ENCODE measurements around the gene ENTPD8. TPM values are rescaled to one million over a fixed set of nuclear protein-coding genes. Genes with fewer than 3 reads are reported as not detected.
"Not testable (repeated sequence)": the region's sequence is repeated elsewhere in the genome, so short reads cannot be mapped to it uniquely, and the experiment has no call there.

ENTPD8 gene
- polyA plus RNA-seq, 1 donor = 0.46 TPM

- no peak for DNase-seq (ENCODE audit: low read depth)
These were observed 44.9 kb downstream of the ENTPD8 start for GRCh38 chr9:137396227-137396626.

GRCh38 chr9:137395666-137396010, 45.5 kb downstream of the ENTPD8 start:
- DNase-seq (ENCODE audit: low read depth) = no peak

GRCh38 chr9:137394866-137395665, 46.1 kb downstream of the ENTPD8 start:
- DNase-seq (ENCODE audit: low read depth) = no peak

- DNase-seq (ENCODE audit: low read depth) = no peak
These were observed 47.7 kb downstream of the ENTPD8 start for GRCh38 chr9:137393176-137394150.

GRCh38 chr9:137392232-137393007, 48.7 kb downstream of the ENTPD8 start:
- DNase-seq (ENCODE audit: low read depth) = no peak

GRCh38 chr9:137391411-137391754, 49.8 kb downstream of the ENTPD8 start:
- DNase-seq (ENCODE audit: low read depth) = no peak

GRCh38 chr9:137390553-137391410, 50.4 kb downstream of the ENTPD8 start:
- DNase-seq (ENCODE audit: low read depth) = no peak

GRCh38 chr9:137389428-137389746, 51.8 kb downstream of the ENTPD8 start:
- DNase-seq (ENCODE audit: low read depth) = no peak

- DNase-seq (ENCODE audit: low read depth) = no peak
These were observed 52.3 kb downstream of the ENTPD8 start for GRCh38 chr9:137388589-137389427.

- no peak for DNase-seq (ENCODE audit: low read depth)
These were observed 53.1 kb downstream of the ENTPD8 start for GRCh38 chr9:137387891-137388560.

- DNase-seq (ENCODE audit: low read depth) = no peak
These were observed 53.9 kb downstream of the ENTPD8 start for GRCh38 chr9:137387114-137387890.

- DNase-seq (ENCODE audit: low read depth) = not testable (repeated sequence)
These were observed 54.5 kb downstream of the ENTPD8 start for GRCh38 chr9:137386507-137387113.

GRCh38 chr9:137385061-137385655, 56.0 kb downstream of the ENTPD8 start:
- no peak for DNase-seq (ENCODE audit: low read depth)

Other genes starting within 250 kb of the ENTPD8 start
- 10.9 TPM for gene TPRN, start 240.6 kb downstream of the ENTPD8 start, polyA plus RNA-seq (ENCODE audit: insufficient read length)
- 33.0 TPM for gene TMEM203, start 235.7 kb downstream of the ENTPD8 start, polyA plus RNA-seq (ENCODE audit: insufficient read length)
- gene NDOR1, start 235.7 kb downstream of the ENTPD8 start, polyA plus RNA-seq (ENCODE audit: insufficient read length) = 7.0 TPM
- gene RNF208, start 219.1 kb downstream of the ENTPD8 start, polyA plus RNA-seq (ENCODE audit: insufficient read length) = 2.5 TPM
- 2.4 TPM for gene CYSRT1, start 216.2 kb downstream of the ENTPD8 start, polyA plus RNA-seq (ENCODE audit: insufficient read length)
- 2.4 TPM for gene RNF224, start 213.9 kb downstream of the ENTPD8 start, polyA plus RNA-seq (ENCODE audit: insufficient read length)
- gene SLC34A3, start 210.5 kb downstream of the ENTPD8 start, polyA plus RNA-seq (ENCODE audit: insufficient read length) = 1.5 TPM
- gene TUBB4B, start 200.1 kb downstream of the ENTPD8 start, polyA plus RNA-seq (ENCODE audit: insufficient read length) = 146 TPM
- 0.18 TPM for gene STPG3, start 190.1 kb downstream of the ENTPD8 start, polyA plus RNA-seq (ENCODE audit: insufficient read length)
- gene NELFB, start 186.0 kb downstream of the ENTPD8 start, polyA plus RNA-seq (ENCODE audit: insufficient read length) = 45.6 TPM
- gene TOR4A, start 163.6 kb downstream of the ENTPD8 start, polyA plus RNA-seq (ENCODE audit: insufficient read length) = 7.6 TPM
- gene NRARP, start 139.1 kb downstream of the ENTPD8 start, polyA plus RNA-seq (ENCODE audit: insufficient read length) = 3.8 TPM
- 13.0 TPM for gene EXD3, start 18.2 kb downstream of the ENTPD8 start, polyA plus RNA-seq (ENCODE audit: insufficient read length)
- 2.2 TPM for gene NOXA1, start 18.0 kb downstream of the ENTPD8 start, polyA plus RNA-seq (ENCODE audit: insufficient read length)
- gene NSMF, start 18.0 kb upstream of the ENTPD8 start, polyA plus RNA-seq (ENCODE audit: insufficient read length) = 16.9 TPM
- 3.6 TPM for gene PNPLA7, start 109.0 kb upstream of the ENTPD8 start, polyA plus RNA-seq (ENCODE audit: insufficient read length)
- gene MRPL41, start 110.5 kb upstream of the ENTPD8 start, polyA plus RNA-seq (ENCODE audit: insufficient read length) = 27.6 TPM
- gene DPH7, start 137.6 kb upstream of the ENTPD8 start, polyA plus RNA-seq (ENCODE audit: insufficient read length) = 28.0 TPM
- 17.7 TPM for gene ZMYND19, start 149.2 kb upstream of the ENTPD8 start, polyA plus RNA-seq (ENCODE audit: insufficient read length)
- 43.3 TPM for gene ARRDC1, start 164.3 kb upstream of the ENTPD8 start, polyA plus RNA-seq (ENCODE audit: insufficient read length)
- 40.4 TPM for gene EHMT1, start 177.6 kb upstream of the ENTPD8 start, polyA plus RNA-seq (ENCODE audit: insufficient read length)

All from forelimb muscle (tissue), 1 donor.